HG02642 (cell line): ENCODE results near the gene CORO7.
"Not testable (repeated sequence)": the region's sequence is repeated elsewhere in the genome, so short reads cannot be mapped to it uniquely, and the experiment has no call there.

Experiments
- ATAC-seq: cut with Tn5 transposase; IDR thresholded peaks from one replicate; pipeline ENCODE4 v1.9.1; 2021; ENCODE audit warnings: mild to moderate bottlenecking; ENCODE audit not compliant: unreplicated experiment, poor library complexity

Gene CORO7

GRCh38 chr16:4342866-4343744, 73.3 kb downstream of the CORO7 start:
- no peak for ATAC-seq

GRCh38 chr16:4341250-4341649, 75.1 kb downstream of the CORO7 start:
- no peak for ATAC-seq

- no peak for ATAC-seq
These were observed 76.0 kb downstream of the CORO7 start for GRCh38 chr16:4340443-4340842.

- no peak for ATAC-seq
These were observed 76.5 kb downstream of the CORO7 start for GRCh38 chr16:4339909-4340308.

GRCh38 chr16:4339455-4339854, 76.9 kb downstream of the CORO7 start:
- no peak for ATAC-seq

DNA sequence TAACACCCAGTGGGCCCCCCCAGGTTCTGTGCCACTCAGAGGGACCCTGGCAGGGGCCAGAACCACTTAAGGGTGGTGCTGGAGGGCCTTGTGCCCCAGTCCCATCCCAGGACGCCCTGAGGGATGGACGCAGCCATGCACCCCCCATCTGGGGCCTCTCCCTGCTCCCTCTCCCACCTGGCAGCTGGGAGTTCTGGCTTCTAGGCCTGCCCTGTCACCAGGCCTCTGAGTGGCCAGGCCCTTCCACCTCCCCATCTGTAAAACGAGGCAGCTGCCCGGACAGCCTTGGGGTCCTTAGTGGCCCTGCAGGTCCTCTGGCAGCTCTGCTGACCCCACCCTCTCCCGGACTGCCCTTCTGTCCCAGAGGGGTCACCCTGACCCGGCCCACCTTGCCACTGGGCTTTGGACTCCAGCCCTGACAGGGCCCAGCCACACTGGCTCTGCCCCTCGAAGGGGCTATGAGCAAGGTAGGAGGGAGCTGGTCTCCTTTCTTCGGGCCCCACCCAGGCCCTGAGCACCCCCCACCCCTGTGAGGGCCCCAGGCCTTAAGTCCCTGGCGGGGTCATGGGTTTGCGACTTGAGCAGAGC, 77.6 kb downstream of the CORO7 start:
- no peak for ATAC-seq

- ATAC-seq, result no peak
These were observed 78.2 kb downstream of the CORO7 start for GRCh38 chr16:4338125-4338582.

- ATAC-seq, result no peak
These were observed 78.8 kb downstream of the CORO7 start for GRCh38 chr16:4337540-4338088.

- ATAC-seq, result no peak
These were observed 79.5 kb downstream of the CORO7 start for GRCh38 chr16:4336701-4337539.

GRCh38 chr16:4334724-4335495, 81.5 kb downstream of the CORO7 start:
- no peak for ATAC-seq

DNA sequence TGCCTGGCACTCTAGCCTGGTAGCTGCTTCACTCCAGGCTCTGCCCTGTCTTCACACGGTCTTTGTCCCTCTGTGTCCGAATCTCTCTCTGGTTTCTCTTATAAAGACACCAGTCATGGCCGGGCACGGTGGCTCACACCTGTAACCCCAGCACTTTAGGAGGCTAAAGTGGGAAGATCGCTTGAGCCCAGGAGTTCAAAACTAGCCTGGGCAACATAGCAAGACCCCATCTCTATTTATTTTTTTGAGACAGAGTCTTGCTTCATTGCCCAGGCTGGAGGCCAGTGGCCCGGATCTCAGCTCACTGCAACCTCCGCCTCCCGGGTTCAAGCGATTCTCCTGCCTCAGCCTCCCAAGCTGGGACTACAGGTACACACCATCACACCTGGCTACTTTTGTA, 82.7 kb downstream of the CORO7 start:
- ATAC-seq, result not testable (repeated sequence)

- no peak for ATAC-seq
These were observed 83.1 kb downstream of the CORO7 start for GRCh38 chr16:4333308-4333638.

DNA sequence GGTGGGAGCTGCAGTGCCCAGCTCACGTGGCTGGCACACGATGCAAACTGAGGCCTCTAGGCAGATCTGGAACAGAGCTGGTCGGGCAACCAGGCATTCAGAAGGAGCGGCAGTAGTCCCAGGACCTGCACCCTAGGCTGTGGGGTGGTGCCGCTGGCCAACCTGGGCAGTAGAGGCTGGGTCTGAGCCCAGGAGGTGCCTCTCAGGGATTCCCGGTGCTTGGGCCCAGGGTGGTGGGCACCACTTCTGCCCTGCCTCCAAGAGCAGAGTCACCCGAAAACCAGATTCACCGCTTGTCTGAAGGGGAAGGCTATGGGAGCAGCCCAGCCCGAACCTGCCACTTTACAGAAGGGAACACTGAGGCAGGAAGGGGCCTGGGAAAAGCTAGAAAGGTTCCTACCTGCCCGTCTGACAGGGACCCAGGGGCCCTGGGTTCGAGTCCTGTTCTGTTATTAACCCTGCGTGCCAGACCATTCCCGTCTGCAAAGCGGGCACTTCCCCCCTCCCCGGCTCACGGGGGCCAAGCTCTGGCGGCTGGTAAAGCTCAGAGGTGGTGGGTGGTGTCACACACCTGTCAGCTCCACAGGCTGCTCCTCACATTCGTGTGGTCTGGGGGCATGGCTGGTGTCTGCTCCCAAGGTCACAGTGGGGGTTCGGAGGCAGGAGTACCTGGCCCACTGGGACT, 83.6 kb downstream of the CORO7 start:
- no peak for ATAC-seq

DNA sequence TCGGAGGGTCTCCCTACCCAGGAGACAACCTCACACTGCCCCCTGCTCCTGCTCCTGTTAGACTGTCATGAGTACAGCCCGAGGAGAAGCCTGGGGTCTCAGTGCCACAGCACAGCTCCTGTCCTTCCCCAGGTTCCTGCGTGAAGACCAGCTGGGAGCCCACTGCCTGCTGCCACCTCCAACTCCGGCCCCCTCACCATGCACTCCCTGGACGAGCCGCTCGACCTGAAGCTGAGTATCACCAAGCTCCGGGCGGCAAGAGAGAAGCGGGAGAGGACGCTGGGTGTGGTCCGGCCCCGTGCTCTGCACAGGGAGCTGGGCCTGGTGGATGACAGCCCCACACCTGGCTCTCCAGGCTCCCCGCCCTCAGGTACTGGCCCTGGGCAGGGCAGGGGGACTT, 84.3 kb downstream of the CORO7 start:
- ATAC-seq, result no peak

DNA sequence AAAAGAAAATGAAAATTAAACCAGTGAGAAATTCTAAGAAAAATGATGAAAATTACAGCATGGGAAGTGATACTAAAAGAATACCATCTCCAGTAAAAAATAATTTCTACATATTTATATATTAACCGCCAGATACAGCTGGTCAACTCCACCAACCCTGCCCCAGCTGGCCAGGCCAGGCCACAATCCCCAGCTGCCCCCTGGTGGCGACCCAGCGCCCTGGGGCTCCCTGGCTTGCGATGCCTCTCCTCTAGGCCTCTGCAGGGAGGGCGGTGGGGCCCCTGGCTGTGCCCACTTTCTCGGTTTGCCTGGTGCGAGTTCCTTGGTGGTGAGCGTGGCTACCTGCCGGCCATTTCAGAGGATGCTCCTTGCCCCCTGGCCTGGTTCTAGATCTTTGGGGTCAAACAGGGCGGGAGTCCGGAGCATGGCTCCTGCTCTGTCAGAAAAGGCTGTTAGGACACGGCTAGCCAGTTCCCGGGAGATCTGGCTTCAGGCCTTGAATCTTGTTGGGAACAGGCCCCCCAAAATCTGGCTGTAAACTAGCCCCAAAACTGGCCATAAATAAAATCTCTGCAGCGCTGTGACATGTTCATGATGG, 86.0 kb downstream of the CORO7 start:
- ATAC-seq, result peak; percentile 57

GRCh38 chr16:4328782-4329775, 87.3 kb downstream of the CORO7 start:
- ATAC-seq, result no peak

DNA sequence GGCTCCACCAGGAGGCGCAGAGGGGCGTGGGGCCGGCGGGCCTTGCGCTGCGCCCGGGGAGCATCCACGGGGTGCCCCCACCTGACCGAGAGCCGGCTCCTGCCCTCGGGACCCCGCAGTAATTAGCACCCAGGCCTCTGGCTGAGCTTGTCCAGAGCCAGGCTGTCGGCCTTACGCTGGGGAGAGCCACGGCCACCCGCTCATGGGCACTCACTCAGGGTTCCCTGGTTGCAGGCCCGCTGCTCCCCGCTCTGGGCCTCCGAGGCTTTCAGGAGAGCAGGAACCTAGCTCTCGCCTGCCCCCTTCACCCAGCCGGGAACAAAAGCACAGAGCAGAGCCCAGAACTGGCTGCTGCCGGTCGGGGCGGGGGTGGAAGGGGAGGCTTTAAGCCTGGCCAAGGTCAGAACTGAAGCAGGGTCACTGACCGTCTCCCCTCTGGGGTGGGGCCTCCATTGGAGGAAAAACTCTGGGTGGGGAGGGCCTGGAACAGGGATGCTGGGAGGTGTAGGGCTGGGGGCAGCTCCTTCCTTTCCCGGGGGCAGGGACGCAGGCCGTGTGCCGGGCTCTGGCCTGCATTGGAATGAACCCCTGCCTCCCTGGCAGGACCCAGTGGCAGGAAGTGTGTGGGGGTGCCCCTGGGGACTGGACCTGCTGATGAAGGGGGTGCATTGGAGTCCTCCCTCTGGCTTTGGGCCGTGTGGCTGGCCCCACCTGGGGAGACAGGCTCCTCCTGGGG, 88.2 kb downstream of the CORO7 start:
- ATAC-seq, result no peak
